ENCODE data around the gene ASB2. TPM values are rescaled to one million over a fixed set of nuclear protein-coding genes. Genes with fewer than 3 reads are reported as not detected.

The ASB2 gene
- total RNA-seq, 1 experiment from 2014 or later, result not detected

- no TSS peak for BruUV-seq (replicated peaks)
- no peaks in the 10 kb centered on the region for H3K9me3 Mint-ChIP-seq (ENCODE audit: unreplicated experiment)
- TF ChIP-seq CTCF (IDR thresholded peaks at IDR 0.05; ENCODE audit: insufficient read depth in 1 of 2, low read depth in 1 of 2, low read length in 1 of 2, severe bottlenecking in 1 of 2, unreplicated experiment in 1 of 2), result no peak
- no peaks in the 10 kb centered on the region for H3K36me3 Mint-ChIP-seq (ENCODE audit: insufficient read depth, unreplicated experiment)
- intact Hi-C loops (cut with micrococcal nuclease; ENCODE audit: unreplicated experiment), result no loop called here
- peaks cover 49% of the 10 kb centered on the region for H3K4me1 ChIP-seq
- no peaks in the 10 kb centered on the region for H3K27me3 ChIP-seq (replicated peaks; ENCODE audit: control insufficient read depth, insufficient read depth, low read length)
- no peaks in the 10 kb centered on the region for H3K27me3 Mint-ChIP-seq (ENCODE audit: insufficient read depth, unreplicated experiment)
- no peak overlapping the region for H3K27ac Mint-ChIP-seq (ENCODE audit: unreplicated experiment)
- no peak for DNase-seq
- POLR2A ChIA-PET, result no interaction called here
- H3K4me1 Mint-ChIP-seq (ENCODE audit: low read depth, unreplicated experiment), result peaks cover 14% of the 10 kb centered on the region
- H3K36me3 ChIP-seq (ENCODE audit: control insufficient read depth, insufficient read depth, low read length), result no peaks in the 10 kb centered on the region
- CTCF ChIA-PET, result no interaction called here
- H3K9me3 ChIP-seq, result no peaks in the 10 kb centered on the region
- H3K4me3 Mint-ChIP-seq (ENCODE audit: unreplicated experiment), result no peak overlapping the region
- H3K4me3 ChIP-seq (ENCODE audit: low read depth, low read length), result no peak overlapping the region
Measured at GRCh38 chr14:93960774-93961438, 15.5 kb downstream of the ASB2 start.

GRCh38 chr14:93960108-93960475, 16.3 kb downstream of the ASB2 start:
- no peak for DNase-seq
- H3K27me3 Mint-ChIP-seq (ENCODE audit: insufficient read depth, unreplicated experiment), result no peaks in the 10 kb centered on the region
- no peaks in the 10 kb centered on the region for H3K36me3 Mint-ChIP-seq (ENCODE audit: insufficient read depth, unreplicated experiment)
- Histone ChIP-seq H3K4me3 (ENCODE audit: low read depth, low read length) (no peak overlapping the region), H3K36me3 (ENCODE audit: control insufficient read depth, insufficient read depth, low read length) (no peaks in the 10 kb centered on the region), H3K4me1 (peaks cover 41% of the 10 kb centered on the region), H3K27me3 (replicated peaks; ENCODE audit: control insufficient read depth, insufficient read depth, low read length) (no peaks in the 10 kb centered on the region), H3K9me3 (no peaks in the 10 kb centered on the region)
- BruUV-seq (replicated peaks), result TSS peak; percentile 89
- CTCF ChIA-PET, result interaction anchor here (1.0 kb wide), 1 partner anchor 25 kb away, joined by 3 read pairs; no protein-coding TSS in a partner anchor
- no peaks in the 10 kb centered on the region for H3K9me3 Mint-ChIP-seq (ENCODE audit: unreplicated experiment)
- TF ChIP-seq CTCF (IDR thresholded peaks at IDR 0.05; ENCODE audit: insufficient read depth in 1 of 2, low read depth in 1 of 2, low read length in 1 of 2, severe bottlenecking in 1 of 2, unreplicated experiment in 1 of 2), result no peak
- intact Hi-C loops (cut with micrococcal nuclease; ENCODE audit: unreplicated experiment), result no loop called here
- H3K4me3 Mint-ChIP-seq (ENCODE audit: unreplicated experiment), result no peak overlapping the region
- POLR2A ChIA-PET, result no interaction called here
- H3K27ac Mint-ChIP-seq (ENCODE audit: unreplicated experiment), result peak overlapping the region; percentile 98
- peaks cover 14% of the 10 kb centered on the region for H3K4me1 Mint-ChIP-seq (ENCODE audit: low read depth, unreplicated experiment)

GRCh38 chr14:93959239-93960107, 16.9 kb downstream of the ASB2 start:
- Histone ChIP-seq H3K27me3 (replicated peaks; ENCODE audit: control insufficient read depth, insufficient read depth, low read length) (no peaks in the 10 kb centered on the region), H3K4me1 (peaks cover 39% of the 10 kb centered on the region), H3K9me3 (no peaks in the 10 kb centered on the region), H3K4me3 (ENCODE audit: low read depth, low read length) (no peak overlapping the region), H3K36me3 (ENCODE audit: control insufficient read depth, insufficient read depth, low read length) (no peaks in the 10 kb centered on the region)
- no peaks in the 10 kb centered on the region for H3K9me3 Mint-ChIP-seq (ENCODE audit: unreplicated experiment)
- no TSS peak for BruUV-seq (replicated peaks)
- peak; percentile 90 to 96 for DNase-seq
- ChIA-PET CTCF (interaction anchor here (1.0 kb wide), 1 partner anchor 24 kb away, joined by 3 read pairs; no protein-coding TSS in a partner anchor), POLR2A (interaction anchor here (0.6 kb wide), 1 partner anchor 122 kb away, joined by 3 read pairs; the partner anchor contains the start of genes DDX24 and IFI27L1)
- peak overlapping the region; percentile 45 for H3K4me3 Mint-ChIP-seq (ENCODE audit: unreplicated experiment)
- no peaks in the 10 kb centered on the region for H3K27me3 Mint-ChIP-seq (ENCODE audit: insufficient read depth, unreplicated experiment)
- H3K36me3 Mint-ChIP-seq (ENCODE audit: insufficient read depth, unreplicated experiment), result no peaks in the 10 kb centered on the region
- intact Hi-C loops (cut with micrococcal nuclease; ENCODE audit: unreplicated experiment), result loop anchor here (5.0 kb wide), 1 partner anchor 43 kb away; no protein-coding TSS in a partner anchor
- H3K27ac Mint-ChIP-seq (ENCODE audit: unreplicated experiment), result peak overlapping the region; percentile 98
- no peak for TF ChIP-seq CTCF (IDR thresholded peaks at IDR 0.05; ENCODE audit: insufficient read depth in 1 of 2, low read depth in 1 of 2, low read length in 1 of 2, severe bottlenecking in 1 of 2, unreplicated experiment in 1 of 2)
- peaks cover 14% of the 10 kb centered on the region for H3K4me1 Mint-ChIP-seq (ENCODE audit: low read depth, unreplicated experiment)
